Skin of body (tissue), 3 donors: ENCODE measurements around the gene TP63. TPM values are rescaled to one million over a fixed set of nuclear protein-coding genes. Genes with fewer than 3 reads are reported as not detected.
A peak's percentile ranks its signal among the peaks of the same experiment; 100 is the strongest.

Experiments
- DNase-seq: peaks from one replicate; lab custom pipeline; 2025; lab: John Stamatoyannopoulos, UW
- small RNA-seq: library from RNA; depleted of rRNA; stranded (forward); fragments of <200 nt; gene quantifications from one replicate; pipeline ENCODE3, GENCODE V24; 2014; ENCODE audit warnings: low replicate concordance
- total RNA-seq: library from RNA; depleted of rRNA; stranded (reverse); fragments of >200 nt; gene quantifications from one replicate; pipeline ENCODE4 v1.2.3, GENCODE V29; 2014

TP63 gene
- total RNA-seq, 1 donor from 2014 or later, result 86.9 TPM

- DNase-seq, result no peak
Observed at GRCh38 chr3:189909573-189909972, 278.4 kb downstream of the TP63 start.

GRCh38 chr3:189911001-189911400, 279.8 kb downstream of the TP63 start:
- no peak for DNase-seq

- DNase-seq, result no peak
Observed at GRCh38 chr3:189914799-189915198, 283.6 kb downstream of the TP63 start.

GRCh38 chr3:189921770-189922169, 290.6 kb downstream of the TP63 start:
- DNase-seq, result no peak

- DNase-seq, result no peak
Observed at GRCh38 chr3:189927975-189928895, 297.0 kb downstream of the TP63 start.

GRCh38 chr3:189936201-189936945, 305.2 kb downstream of the TP63 start:
- DNase-seq, result no peak

- DNase-seq, result no peak
Observed at GRCh38 chr3:189937302-189938127, 306.3 kb downstream of the TP63 start.

- DNase-seq, result no peak
Observed at GRCh38 chr3:189941125-189941524, 309.9 kb downstream of the TP63 start.

- DNase-seq, result no peak
Observed at GRCh38 chr3:189941679-189942078, 310.5 kb downstream of the TP63 start.

- DNase-seq, result no peak
Observed at GRCh38 chr3:189942948-189943347, 311.8 kb downstream of the TP63 start.

GRCh38 chr3:189944285-189945145, 313.3 kb downstream of the TP63 start:
- DNase-seq, result no peak

GRCh38 chr3:189945935-189946709, 314.9 kb downstream of the TP63 start:
- no peak for DNase-seq

Small RNAs within 50 kb of the gene (small RNA-seq; reads per million reads assigned to genes)
- gene AC078809.1 (not detected), gene MIR944 (19.8 reads per million, percentile 94 among the genes with 10 or more reads in this experiment)
